NCI-H1092 (cell line): ENCODE data around the gene INHBA.

Experiments used
- DNase-seq: peaks from one replicate; lab custom pipeline; 2025; lab: John Stamatoyannopoulos, UW

The INHBA gene

GRCh38 chr7:41688906-41689305 lies 14.0 kb downstream of the INHBA start:
- DNase-seq: no peak

GRCh38 chr7:41688012-41688625 lies 14.8 kb downstream of the INHBA start:
- no peak for DNase-seq

GRCh38 chr7:41685684-41686083 lies 17.2 kb downstream of the INHBA start:
- DNase-seq: no peak

- no peak for DNase-seq
Measured at GRCh38 chr7:41682422-41682821, 20.5 kb downstream of the INHBA start.

- no peak for DNase-seq
Measured at GRCh38 chr7:41679566-41679965, 23.3 kb downstream of the INHBA start.

GRCh38 chr7:41674505-41675023 lies 28.3 kb downstream of the INHBA start:
- no peak for DNase-seq

- DNase-seq: no peak
Measured at GRCh38 chr7:41661596-41661995, 41.3 kb downstream of the INHBA start.

- DNase-seq: no peak
Measured at GRCh38 chr7:41659539-41659938, 43.4 kb downstream of the INHBA start.

- DNase-seq: no peak
Measured at GRCh38 chr7:41656366-41656765, 46.5 kb downstream of the INHBA start.

GRCh38 chr7:41655426-41655825 lies 47.5 kb downstream of the INHBA start:
- no peak for DNase-seq

- no peak for DNase-seq
Measured at GRCh38 chr7:41652267-41652666, 50.6 kb downstream of the INHBA start.

- no peak for DNase-seq
Measured at GRCh38 chr7:41648501-41648900, 54.4 kb downstream of the INHBA start.

- no peak for DNase-seq
Measured at GRCh38 chr7:41643616-41644015, 59.3 kb downstream of the INHBA start.

GRCh38 chr7:41641665-41642014 lies 61.2 kb downstream of the INHBA start:
- no peak for DNase-seq

- DNase-seq: no peak
Measured at GRCh38 chr7:41641011-41641664, 61.8 kb downstream of the INHBA start.

GRCh38 chr7:41640487-41640886 lies 62.4 kb downstream of the INHBA start:
- no peak for DNase-seq

- DNase-seq: no peak
Measured at GRCh38 chr7:41637049-41637448, 65.8 kb downstream of the INHBA start.
